22Rv1 (cell line): ENCODE data around the gene DPEP1.

Source experiments
- ZFX ChIP-seq: fragments of 450-650 bp; IDR thresholded peaks from 2 replicates; pipeline ENCODE4 v1.6.1; 2017; ENCODE audit warnings: antibody characterized with exemption, borderline replicate concordance
- TF ChIP-seq, protein P1 (sequence below): fragments of 450-650 bp; IDR thresholded peaks from 2 replicates; pipeline ENCODE4 v1.5.1; 2017; ENCODE audit warnings: mild to moderate bottlenecking

DNA sequence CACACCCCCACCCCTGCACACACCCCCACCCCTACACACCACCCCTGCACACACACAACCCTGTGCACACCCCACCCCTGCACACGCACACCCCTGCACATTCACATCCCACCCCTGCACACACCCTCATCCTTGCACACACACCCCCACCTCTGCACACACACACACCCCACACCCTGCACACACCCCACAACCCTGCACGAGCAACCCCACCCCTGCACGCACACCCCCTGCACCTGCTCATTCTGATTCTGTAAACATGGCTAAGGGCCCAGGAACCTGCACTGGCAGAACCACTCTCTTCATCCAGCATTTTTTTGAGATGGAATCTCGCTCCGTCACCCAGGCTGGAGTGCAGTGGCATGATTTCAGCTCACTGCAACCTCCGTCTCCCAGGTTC, 25.9 kb downstream of the DPEP1 start:
- TF ChIP-seq, protein P1, sequence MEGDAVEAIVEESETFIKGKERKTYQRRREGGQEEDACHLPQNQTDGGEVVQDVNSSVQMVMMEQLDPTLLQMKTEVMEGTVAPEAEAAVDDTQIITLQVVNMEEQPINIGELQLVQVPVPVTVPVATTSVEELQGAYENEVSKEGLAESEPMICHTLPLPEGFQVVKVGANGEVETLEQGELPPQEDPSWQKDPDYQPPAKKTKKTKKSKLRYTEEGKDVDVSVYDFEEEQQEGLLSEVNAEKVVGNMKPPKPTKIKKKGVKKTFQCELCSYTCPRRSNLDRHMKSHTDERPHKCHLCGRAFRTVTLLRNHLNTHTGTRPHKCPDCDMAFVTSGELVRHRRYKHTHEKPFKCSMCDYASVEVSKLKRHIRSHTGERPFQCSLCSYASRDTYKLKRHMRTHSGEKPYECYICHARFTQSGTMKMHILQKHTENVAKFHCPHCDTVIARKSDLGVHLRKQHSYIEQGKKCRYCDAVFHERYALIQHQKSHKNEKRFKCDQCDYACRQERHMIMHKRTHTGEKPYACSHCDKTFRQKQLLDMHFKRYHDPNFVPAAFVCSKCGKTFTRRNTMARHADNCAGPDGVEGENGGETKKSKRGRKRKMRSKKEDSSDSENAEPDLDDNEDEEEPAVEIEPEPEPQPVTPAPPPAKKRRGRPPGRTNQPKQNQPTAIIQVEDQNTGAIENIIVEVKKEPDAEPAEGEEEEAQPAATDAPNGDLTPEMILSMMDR: no peak
- TF ChIP-seq ZFX: no peak
